Breast epithelium (tissue), 3 donors: ENCODE results near the gene TYRP1.

Source experiments
- CTCF ChIP-seq, 3 donors: fragments of 450-650 bp; IDR thresholded peaks; one replicate each; pipeline ENCODE4 v1.5.1; 2016 to 2017; ENCODE audit warnings: antibody characterized with exemption in 3 of 3, mild to moderate bottlenecking in 3 of 3, moderate library complexity in 3 of 3
- POLR2A ChIP-seq: fragments of 450-650 bp; IDR thresholded peaks from one replicate; pipeline ENCODE4 v1.6.1; 2016; ENCODE audit warnings: antibody characterized with exemption, mild to moderate bottlenecking, moderate library complexity

- TF ChIP-seq CTCF (IDR thresholded peaks at IDR 0.05) (no peak), POLR2A (no peak)
These were observed 11.6 kb upstream of the TYRP1 start for GRCh38 chr9:12681620-12682019.
